RWPE1 (cell line): ENCODE data around the gene RNF208.
"Not testable (repeated sequence)": the region's sequence is repeated elsewhere in the genome, so short reads cannot be mapped to it uniquely, and the experiment has no call there.

ENCODE experiments used
- CTCF ChIA-PET: fragments of 350-600 bp; sonication (Branson Sonifier 250); formaldehyde crosslinking; extraction: SDS; loops from one replicate; lab custom pipeline; 2021; lab: Yijun Ruan, JAX
- POLR2A ChIA-PET: fragments of 400-600 bp; formaldehyde crosslinking; extraction: SDS; loops from one replicate; lab custom pipeline; 2020; ENCODE audit warnings: antibody characterized with exemption; ENCODE audit not compliant: low non-redundant PET; lab: Yijun Ruan, JAX
- DNase-seq: peaks from one replicate; pipeline ENCODE4 v3.0.0; 2012; ENCODE audit warnings: low spot score
- H3K27ac ChIP-seq: fragments of 450-650 bp; 2 replicates; pipeline ENCODE4 v1.5.1; 2017
- TF ChIP-seq, protein P1 (sequence below): fragments of 450-650 bp; conservative IDR thresholded peaks from 2 replicates; pipeline ENCODE4 v1.5.1; 2017; ENCODE audit warnings: low read depth, mild to moderate bottlenecking

Gene RNF208

DNA sequence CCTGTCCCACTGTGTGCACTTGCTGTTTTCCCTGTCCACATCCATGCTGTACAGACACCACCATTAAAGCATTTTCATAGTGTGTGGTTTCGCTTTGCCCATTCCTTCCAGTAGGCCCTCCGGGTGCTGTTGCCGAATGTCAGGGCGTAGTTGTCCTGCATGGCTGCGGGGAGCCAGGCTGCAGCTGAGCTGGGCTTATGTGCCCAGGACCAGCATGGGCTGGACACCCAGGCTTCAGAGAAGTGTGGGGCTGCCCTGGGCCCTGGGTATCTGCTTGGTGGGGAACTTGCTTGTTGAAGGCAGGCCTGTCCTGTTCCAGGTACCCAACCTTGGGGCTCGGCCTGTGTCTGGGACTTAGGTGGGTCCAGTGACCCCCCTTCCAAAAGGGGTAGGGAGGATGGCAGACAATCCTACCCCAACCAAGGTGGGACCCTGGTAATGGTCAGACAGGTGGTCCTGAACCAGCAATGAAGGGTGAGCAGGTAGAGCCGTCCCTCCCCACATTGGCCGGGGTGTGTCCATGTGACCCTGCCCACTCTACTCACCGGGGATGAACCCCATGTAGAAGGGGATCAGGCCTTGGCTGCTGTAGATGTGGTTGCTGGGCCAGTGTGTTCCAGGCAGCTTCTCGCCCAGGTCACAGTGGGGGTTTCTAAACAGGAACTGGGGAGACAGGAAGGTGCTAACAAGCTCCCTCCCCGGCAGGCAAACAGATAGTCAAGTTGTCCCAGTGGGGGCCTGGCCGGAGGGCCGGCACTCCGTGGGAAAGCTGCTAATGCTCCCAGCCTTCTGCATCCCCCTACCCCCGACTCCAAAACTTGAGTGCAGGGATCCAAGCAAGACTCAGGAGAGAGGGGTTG is 21.8 kb upstream of the RNF208 start:
- TF ChIP-seq, protein P1, sequence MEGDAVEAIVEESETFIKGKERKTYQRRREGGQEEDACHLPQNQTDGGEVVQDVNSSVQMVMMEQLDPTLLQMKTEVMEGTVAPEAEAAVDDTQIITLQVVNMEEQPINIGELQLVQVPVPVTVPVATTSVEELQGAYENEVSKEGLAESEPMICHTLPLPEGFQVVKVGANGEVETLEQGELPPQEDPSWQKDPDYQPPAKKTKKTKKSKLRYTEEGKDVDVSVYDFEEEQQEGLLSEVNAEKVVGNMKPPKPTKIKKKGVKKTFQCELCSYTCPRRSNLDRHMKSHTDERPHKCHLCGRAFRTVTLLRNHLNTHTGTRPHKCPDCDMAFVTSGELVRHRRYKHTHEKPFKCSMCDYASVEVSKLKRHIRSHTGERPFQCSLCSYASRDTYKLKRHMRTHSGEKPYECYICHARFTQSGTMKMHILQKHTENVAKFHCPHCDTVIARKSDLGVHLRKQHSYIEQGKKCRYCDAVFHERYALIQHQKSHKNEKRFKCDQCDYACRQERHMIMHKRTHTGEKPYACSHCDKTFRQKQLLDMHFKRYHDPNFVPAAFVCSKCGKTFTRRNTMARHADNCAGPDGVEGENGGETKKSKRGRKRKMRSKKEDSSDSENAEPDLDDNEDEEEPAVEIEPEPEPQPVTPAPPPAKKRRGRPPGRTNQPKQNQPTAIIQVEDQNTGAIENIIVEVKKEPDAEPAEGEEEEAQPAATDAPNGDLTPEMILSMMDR: no peak
- peak overlapping the region; percentile 100 for H3K27ac ChIP-seq
- CTCF ChIA-PET: interaction anchor here (0.7 to 2.1 kb wide), 3 partner anchors 9 to 842 kb away, joined by 3 to 10 read pairs (median 4); no protein-coding TSS in a partner anchor
- DNase-seq: peak; percentile 49
- POLR2A ChIA-PET: interaction anchor here (1.3 to 1.7 kb wide), 3 partner anchors 9 to 67 kb away, joined by 4 to 8 read pairs (median 7); no protein-coding TSS in a partner anchor

DNA sequence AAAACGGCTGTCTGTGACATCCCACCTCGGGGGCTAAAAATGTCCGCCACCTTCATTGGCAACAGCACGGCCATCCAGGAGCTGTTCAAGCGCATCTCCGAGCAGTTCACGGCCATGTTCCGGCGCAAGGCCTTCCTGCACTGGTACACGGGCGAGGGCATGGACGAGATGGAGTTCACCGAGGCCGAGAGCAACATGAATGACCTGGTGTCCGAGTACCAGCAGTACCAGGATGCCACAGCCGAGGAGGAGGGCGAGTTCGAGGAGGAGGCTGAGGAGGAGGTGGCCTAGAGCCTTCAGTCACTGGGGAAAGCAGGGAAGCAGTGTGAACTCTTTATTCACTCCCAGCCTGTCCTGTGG is 21.2 kb upstream of the RNF208 start:
- POLR2A ChIA-PET: interaction anchor here (1.3 to 1.6 kb wide), 3 partner anchors 11 to 67 kb away, joined by 4 to 9 read pairs (median 5); partner anchors contain the start of genes ANAPC2, NELFB and SSNA1

DNA sequence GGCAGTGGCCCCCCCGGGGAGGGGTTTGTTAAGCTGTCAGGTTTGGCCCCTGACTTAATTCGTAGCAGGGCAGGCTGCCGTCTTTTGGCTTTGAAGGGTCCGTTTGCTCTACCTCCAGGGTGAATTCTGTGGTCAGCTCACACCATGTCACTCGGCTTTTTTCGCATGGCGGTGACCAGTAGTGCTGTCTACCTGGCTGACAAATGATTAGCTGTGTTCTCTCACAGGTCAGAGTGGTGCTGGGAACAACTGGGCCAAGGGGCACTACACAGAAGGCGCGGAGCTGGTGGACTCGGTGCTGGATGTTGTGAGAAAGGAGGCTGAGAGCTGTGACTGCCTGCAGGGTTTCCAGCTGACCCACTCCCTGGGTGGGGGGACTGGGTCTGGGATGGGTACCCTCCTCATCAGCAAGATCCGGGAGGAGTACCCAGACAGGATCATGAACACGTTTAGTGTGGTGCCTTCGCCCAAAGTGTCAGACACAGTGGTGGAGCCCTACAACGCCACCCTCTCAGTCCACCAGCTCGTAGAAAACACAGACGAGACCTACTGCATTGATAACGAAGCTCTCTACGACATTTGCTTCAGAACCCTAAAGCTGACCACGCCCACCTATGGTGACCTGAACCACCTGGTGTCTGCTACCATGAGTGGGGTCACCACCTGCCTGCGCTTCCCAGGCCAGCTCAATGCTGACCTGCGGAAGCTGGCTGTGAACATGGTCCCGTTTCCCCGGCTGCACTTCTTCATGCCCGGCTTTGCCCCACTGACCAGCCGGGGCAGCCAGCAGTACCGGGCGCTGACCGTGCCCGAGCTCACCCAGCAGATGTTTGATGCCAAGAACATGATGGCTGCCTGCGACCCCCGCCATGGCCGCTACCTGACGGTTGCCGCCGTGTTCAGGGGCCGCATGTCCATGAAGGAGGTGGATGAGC is 20.5 kb upstream of the RNF208 start:
- TF ChIP-seq, protein P1: no peak
- ChIA-PET POLR2A (interaction anchor here (0.6 to 1.6 kb wide), 6 partner anchors 11 to 66 kb away, joined by 3 to 9 read pairs (median 4); partner anchors contain the start of genes ANAPC2, NELFB, SSNA1 and TOR4A), CTCF (interaction anchor here (0.7 to 2.1 kb wide), 4 partner anchors 11 to 841 kb away, joined by 3 to 10 read pairs (median 3); no protein-coding TSS in a partner anchor)
- no peak for DNase-seq
- peak overlapping the region; percentile 100 for H3K27ac ChIP-seq

More for the DNA sequence above, 21.2 kb upstream of the RNF208 start:
- DNase-seq: not testable (repeated sequence)
- CTCF ChIA-PET: interaction anchor here (0.7 to 2.1 kb wide), 2 partner anchors 10 to 842 kb away, joined by 3 to 10 read pairs; no protein-coding TSS in a partner anchor
- H3K27ac ChIP-seq: peak overlapping the region; percentile 100

DNA sequence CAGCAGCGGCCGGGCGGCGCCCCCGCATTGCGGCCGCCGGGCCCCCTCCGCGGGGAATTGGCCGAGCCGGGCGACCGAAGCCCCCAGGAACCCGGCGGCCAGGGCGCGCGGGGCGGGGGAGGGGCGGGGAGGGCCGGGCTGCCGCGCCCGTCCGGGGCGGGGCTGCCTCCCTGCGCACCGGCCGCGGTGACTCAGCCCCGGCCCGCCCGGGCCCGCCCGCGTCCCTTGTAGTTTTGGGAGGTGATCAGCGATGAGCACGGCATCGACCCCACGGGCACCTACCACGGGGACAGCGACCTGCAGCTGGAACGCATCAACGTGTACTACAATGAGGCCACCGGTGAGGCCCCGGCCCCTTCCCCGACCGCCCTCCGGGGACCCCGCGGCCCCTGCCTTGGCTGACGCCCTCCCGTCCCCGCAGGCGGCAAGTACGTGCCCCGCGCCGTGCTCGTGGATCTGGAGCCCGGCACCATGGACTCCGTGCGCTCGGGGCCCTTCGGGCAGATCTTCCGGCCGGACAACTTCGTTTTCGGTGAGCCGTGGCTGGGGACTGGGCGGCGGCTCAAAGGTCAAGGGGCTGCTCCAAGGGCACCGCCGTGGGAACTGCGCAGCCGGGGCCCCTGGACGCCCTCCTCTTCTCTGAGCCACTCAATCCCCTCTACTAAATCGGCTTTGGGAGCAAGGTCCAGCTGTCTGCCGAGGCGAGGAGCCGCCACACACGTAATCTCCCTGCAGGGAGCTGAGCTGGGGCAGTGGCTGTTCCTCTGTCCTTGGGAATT is 19.6 kb upstream of the RNF208 start:
- ChIA-PET CTCF (interaction anchor here (1.0 to 2.1 kb wide), 3 partner anchors 12 to 15 kb away, joined by 3 to 10 read pairs (median 3); no protein-coding TSS in a partner anchor), POLR2A (interaction anchor here (0.6 to 2.0 kb wide), 9 partner anchors 12 to 53 kb away, joined by 3 to 9 read pairs (median 4); partner anchors contain the start of genes ANAPC2, NELFB, SSNA1 and TOR4A)
- H3K27ac ChIP-seq: peak overlapping the region; percentile 100
- DNase-seq: peak; percentile 89
- TF ChIP-seq, protein P1: no peak

DNA sequence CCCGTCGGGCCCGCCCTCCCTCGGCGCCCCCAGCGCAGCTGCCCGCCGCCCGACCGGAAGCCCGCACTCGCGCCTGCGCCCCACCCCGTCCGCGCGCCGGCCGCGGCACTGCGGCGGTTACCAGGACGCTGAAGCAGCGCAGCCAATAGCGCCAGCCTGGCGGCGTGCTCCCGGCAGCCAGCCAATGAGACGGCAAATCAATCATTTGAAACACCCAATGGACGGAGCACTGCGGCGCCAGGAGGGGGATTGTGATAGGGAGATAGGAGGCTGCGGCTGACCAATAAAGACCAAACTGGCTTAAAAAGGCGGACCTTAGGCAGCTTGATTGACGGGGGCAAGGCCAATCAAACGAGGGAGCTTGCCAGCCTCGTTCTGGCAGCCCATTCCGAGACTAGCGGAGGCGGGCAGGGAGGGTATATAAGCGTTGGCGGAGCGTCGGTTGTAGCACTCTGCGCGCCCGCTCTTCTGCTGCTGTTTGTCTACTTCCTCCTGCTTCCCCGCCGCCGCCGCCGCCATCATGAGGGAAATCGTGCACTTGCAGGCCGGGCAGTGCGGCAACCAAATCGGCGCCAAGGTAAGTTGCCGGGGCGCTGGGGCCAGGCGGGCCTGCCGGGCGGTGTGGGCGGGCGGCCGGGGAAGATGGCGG is 18.9 kb upstream of the RNF208 start, which contains the start of gene TUBB4B:
Gene TUBB4B (plus strand): TSS at position 447 of the 649 bp plus-strand sequence. CDS start 74 bp downstream, at position 521.
- ChIA-PET CTCF (interaction anchor here (0.8 to 2.0 kb wide), 4 partner anchors 9 to 554 kb away, joined by 3 to 8 read pairs (median 4); no protein-coding TSS in a partner anchor), POLR2A (interaction anchor here (0.5 to 2.0 kb wide), 14 partner anchors 11 to 350 kb away, joined by 3 to 9 read pairs (median 4); partner anchors contain the start of genes ANAPC2, MAN1B1, NELFB and SSNA1)
- H3K27ac ChIP-seq: peak within 1 kb of the TSS; percentile 100
- TF ChIP-seq, protein P1: no peak; the same call in 1 of the 2 replicates
- peak; percentile 100 for DNase-seq
